Activated T-cell treated with anti-CD3 and anti-CD28 coated beads, Interleukin-2, amount 50 U/mL, for 4 hours (primary cell): Measurements from ENCODE around the gene RAB33B. TPM values are rescaled to one million over a fixed set of nuclear protein-coding genes. Genes with fewer than 3 reads are reported as not detected.
"Not testable (repeated sequence)": the region's sequence is repeated elsewhere in the genome, so short reads cannot be mapped to it uniquely, and the experiment has no call there.

Experiments used
- ATAC-seq, 2 donors: fragments of 200-7000 bp; cut with Tn5 transposase; one replicate each; pipeline ENCODE4 v1.10.0; 2021
- DNase-seq: peaks from one replicate; pipeline ENCODE4 v3.0.0-alpha.2; 2020
- H3K27me3 Mint-ChIP-seq: one replicate; pipeline ENCODE4 v1.8.0; 2021; ENCODE audit warnings: low read depth, mixed read lengths
- H3K36me3 Mint-ChIP-seq: one replicate; pipeline ENCODE4 v1.8.0; 2022; ENCODE audit warnings: mixed read lengths; ENCODE audit not compliant: insufficient read depth
- H3K4me1 Mint-ChIP-seq: one replicate; pipeline ENCODE4 v1.8.0; 2021; ENCODE audit warnings: low read depth, mixed read lengths
- H3K4me3 Mint-ChIP-seq: one replicate; pipeline ENCODE4 v1.8.0; 2021; ENCODE audit warnings: mild to moderate bottlenecking, moderate library complexity, mixed read lengths
- H3K9me3 Mint-ChIP-seq: one replicate; pipeline ENCODE4 v1.8.0; 2021; ENCODE audit warnings: mixed read lengths
- total RNA-seq, 3 donors: library from RNA; stranded (reverse); gene quantifications; one replicate each; pipeline ENCODE4 v1.2.1, GENCODE V29; 2021

Gene RAB33B
- 1 to 10 TPM; 5.1 to 5.6 (median 5.5) TPM for total RNA-seq

DNA sequence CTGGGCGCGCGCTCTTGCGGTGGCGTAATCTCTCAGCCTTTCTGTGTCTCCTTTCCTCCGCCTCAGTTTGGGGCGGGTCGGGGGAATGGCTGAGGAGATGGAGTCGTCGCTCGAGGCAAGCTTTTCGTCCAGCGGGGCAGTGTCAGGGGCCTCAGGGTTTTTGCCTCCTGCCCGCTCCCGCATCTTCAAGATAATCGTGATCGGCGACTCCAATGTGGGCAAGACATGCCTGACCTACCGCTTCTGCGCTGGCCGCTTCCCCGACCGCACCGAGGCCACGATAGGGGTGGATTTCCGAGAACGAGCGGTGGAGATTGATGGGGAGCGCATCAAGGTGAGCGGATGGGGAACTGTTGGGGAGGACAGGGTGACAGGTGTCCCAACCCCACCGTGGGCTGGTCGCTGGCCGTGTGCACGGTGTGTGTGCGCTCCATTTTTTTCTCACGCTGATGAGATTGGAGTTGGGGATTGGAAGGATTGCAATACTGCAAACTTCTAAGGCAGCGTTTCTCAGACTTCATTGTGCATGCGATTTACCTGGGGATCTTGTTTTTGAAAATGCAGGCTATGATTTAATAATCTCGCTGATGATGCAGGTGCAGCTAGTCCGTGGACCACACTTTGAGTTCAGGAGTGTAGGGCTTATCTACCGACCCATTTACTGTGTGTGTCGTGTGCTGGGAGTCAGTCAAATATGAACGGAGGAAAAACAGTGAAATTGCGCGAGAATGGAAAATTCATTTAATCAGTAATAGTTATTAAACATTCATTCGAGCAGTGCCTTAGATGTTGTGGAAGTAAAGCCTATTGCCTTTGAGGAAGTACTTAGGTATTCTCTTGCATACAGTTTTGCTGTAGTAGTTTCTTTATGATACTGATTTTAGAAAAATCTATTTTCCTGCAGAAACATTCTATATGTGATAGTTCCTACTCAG is at the start of gene RAB33B:
Gene RAB33B, plus strand, starts transcription at position 11 of the 935 bp plus-strand sequence. Its CDS starts 75 bp downstream, at position 86.
- no peaks in the 10 kb centered on the region for H3K9me3 Mint-ChIP-seq
- H3K36me3 Mint-ChIP-seq = peaks cover 6% of the 10 kb centered on the region
- peak within 1 kb of the TSS; percentile 98 for H3K4me3 Mint-ChIP-seq
- H3K4me1 Mint-ChIP-seq = peaks cover 66% of the 10 kb centered on the region
- no peak for DNase-seq
- H3K27me3 Mint-ChIP-seq = no peaks in the 10 kb centered on the region
- peak; percentile 0 to 1 for ATAC-seq

DNA sequence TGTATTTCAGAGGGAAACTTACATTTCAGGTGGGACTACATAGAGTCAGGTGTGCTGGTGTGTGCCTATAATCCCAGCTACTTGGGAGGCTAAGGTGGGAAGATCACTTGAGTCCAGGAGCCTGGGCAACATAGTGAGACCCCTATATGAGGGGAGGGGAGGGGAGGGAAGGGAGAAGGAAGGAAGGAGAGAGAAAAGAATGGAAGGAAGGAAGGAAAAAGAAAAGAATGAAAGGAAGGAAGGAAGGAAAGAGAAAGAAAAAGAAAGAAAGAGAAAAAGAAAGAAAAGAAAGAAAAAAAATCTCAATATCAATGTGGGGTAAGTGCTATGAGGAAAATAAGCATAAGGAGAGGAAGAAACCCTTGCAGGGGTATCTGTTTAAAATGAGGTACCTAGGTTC is 43.6 kb upstream of the RAB33B start:
- no peak for DNase-seq
- Mint-ChIP-seq H3K4me3 (no peak overlapping the region), H3K4me1 (no peaks in the 10 kb centered on the region), H3K27me3 (no peaks in the 10 kb centered on the region), H3K36me3 (peaks cover 48% of the 10 kb centered on the region), H3K9me3 (peaks cover 4% of the 10 kb centered on the region)
- no peak for ATAC-seq

DNA sequence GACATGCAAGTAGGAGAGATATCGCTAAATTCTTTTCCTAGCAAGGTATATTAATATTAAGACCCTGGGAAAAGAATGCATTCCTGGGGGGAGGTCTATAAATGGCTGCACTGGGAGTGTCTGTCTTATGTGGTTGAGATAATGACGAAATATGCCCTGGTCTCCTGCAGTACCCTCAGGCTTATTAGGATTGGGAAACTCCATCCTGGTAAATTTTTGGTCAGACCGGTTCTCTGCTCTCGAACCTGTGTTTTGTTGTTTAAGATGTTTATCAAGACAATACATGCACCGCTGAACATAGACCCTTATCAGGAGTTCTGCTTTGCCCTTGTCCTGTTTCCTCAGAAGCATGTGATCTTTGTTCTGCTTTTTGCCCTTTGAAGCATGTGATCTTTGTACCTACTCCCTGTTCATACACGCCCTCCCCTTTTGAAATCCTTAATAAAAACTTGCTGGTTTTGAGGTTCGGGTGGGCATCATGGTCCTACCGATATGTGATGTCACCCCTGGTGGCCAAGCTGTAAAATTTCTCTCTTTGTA is 39.2 kb upstream of the RAB33B start:
- ATAC-seq, H3K9me3 Mint-ChIP-seq, DNase-seq, H3K4me3 Mint-ChIP-seq, H3K27me3 Mint-ChIP-seq: not testable (repeated sequence)
- Mint-ChIP-seq H3K4me1 (peaks cover 12% of the 10 kb centered on the region), H3K36me3 (peaks cover 29% of the 10 kb centered on the region)

DNA sequence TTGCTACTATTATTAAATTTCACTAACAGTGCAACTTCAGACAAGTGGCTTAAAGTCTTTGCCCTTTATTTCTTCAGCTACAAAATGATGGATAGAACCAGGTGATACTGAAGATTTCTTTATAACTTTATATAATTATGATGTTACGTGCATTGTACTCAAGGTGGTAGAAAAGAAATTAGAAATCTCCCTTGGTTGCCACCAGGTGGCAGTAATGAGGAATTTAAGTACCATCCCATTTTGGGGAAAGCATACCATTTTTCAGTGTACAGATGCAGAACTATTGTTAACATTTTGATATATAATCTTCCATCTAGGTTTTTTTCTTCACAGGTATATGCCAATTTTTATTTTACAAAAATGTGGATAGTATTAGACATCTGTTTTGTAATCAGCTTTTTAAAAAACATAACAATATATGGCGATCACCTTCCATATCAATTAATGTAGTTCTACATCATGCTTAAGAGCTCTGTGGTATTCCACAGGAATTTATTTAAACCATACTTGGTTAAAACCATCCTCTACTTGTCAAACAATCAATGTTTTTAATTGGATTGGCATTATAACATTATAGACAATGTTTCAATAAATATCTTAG is 37.7 kb upstream of the RAB33B start:
- Mint-ChIP-seq H3K27me3 (no peaks in the 10 kb centered on the region), H3K36me3 (peaks cover 30% of the 10 kb centered on the region), H3K4me3 (no peak overlapping the region), H3K9me3 (peaks cover 4% of the 10 kb centered on the region), H3K4me1 (peaks cover 13% of the 10 kb centered on the region)
- peak in 1 of 2 donors; percentile 52 for ATAC-seq
- DNase-seq = no peak

DNA sequence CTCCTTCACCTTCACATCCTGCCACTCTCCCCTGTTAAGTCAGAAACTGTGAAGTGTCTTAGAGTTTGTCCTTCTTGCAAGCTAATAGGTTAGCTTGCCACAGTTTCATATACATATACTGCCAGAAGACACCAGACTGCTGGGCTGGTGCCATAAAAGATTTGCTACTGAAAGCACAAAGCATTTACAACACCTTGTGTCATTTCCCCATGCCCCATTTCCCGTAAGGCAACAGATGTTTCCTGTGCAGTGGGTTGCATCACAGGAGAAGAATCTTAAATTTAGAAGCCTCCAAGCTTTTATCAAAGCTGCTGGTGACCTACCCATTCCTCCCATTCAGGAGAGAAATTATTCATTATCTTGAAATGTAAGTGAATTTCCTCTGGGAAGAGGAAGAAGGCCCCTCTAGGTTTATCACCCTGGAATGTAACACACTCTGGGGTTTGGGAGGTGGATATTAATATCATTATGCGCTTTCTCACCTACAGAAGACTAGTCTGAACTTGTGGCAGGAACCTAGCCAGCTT is 34.5 kb upstream of the RAB33B start:
- Mint-ChIP-seq H3K4me3 (no peak overlapping the region), H3K4me1 (peaks cover 13% of the 10 kb centered on the region), H3K36me3 (peaks cover 17% of the 10 kb centered on the region), H3K27me3 (no peaks in the 10 kb centered on the region), H3K9me3 (peaks cover 5% of the 10 kb centered on the region)
- ATAC-seq = no peak
- no peak for DNase-seq

DNA sequence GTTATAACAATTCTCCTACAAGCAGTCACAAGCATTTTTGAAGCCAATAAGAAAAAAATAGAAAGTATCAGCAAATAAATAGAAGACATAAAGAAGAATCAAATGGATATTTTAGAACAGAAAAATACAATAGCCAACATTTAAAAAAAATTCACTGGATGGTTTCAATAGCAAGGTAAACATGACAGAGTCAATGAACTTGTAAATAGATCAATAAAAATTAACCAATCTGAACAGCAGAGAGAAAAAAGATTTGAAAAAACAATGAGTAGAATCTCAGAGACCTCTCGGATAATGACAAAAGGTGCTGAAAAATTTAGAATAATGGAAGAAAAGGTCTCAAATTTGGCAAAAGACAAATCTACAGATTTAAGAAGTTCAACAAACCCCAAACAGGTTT is 33.3 kb upstream of the RAB33B start:
- no peak for ATAC-seq
- Mint-ChIP-seq H3K4me1 (peaks cover 13% of the 10 kb centered on the region), H3K4me3 (no peak overlapping the region), H3K27me3 (no peaks in the 10 kb centered on the region), H3K36me3 (peaks cover 10% of the 10 kb centered on the region), H3K9me3 (peaks cover 4% of the 10 kb centered on the region)
- no peak for DNase-seq

DNA sequence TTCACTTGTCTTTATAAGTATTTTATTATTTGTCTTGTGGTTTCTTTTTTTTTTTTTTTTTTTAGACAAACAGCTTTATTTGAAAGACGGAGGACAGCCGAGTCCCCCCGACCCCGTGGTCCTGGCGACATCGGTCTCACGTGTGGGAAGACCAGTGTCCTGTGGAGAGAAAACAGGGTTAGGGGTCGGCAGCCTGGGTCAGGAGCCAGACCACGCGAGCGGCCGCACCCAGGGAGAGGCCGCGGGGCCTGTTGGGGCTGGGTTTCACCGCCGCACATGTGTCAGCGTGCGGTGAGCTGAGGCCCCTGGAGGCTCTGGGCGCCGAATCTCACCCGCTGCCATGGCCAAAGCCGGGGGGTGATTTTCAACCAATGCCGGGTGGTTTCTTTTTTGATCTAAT is 17.8 kb upstream of the RAB33B start:
- ATAC-seq (no peak), DNase-seq (no peak)
- no peak overlapping the region for H3K4me3 Mint-ChIP-seq
- H3K36me3 Mint-ChIP-seq = peaks cover 51% of the 10 kb centered on the region
- H3K27me3 Mint-ChIP-seq = no peaks in the 10 kb centered on the region
- H3K9me3 Mint-ChIP-seq = peaks cover 22% of the 10 kb centered on the region
- H3K4me1 Mint-ChIP-seq = peaks cover 9% of the 10 kb centered on the region

DNA sequence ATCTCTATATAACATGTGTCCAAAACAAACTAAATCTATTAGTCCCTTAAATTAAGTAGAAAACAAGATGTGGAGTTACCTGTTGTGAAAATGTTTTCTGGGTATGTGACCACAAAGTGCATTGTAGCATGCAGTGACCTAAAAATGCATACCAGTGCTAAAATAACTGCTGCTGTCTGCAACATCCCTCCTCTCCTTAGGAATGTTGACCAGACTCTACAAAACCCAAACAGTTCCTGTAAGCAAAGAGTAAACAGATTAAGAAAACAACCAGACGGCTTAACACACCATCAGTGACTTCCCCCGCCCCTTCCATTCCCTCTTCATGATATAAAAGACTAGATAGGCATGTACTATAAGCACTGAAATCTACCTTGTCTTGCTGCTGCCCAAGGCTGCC is 15.8 kb upstream of the RAB33B start:
- Mint-ChIP-seq H3K27me3 (no peaks in the 10 kb centered on the region), H3K9me3 (peaks cover 22% of the 10 kb centered on the region), H3K4me1 (peaks cover 9% of the 10 kb centered on the region), H3K4me3 (no peak overlapping the region), H3K36me3 (peaks cover 43% of the 10 kb centered on the region)
- DNase-seq (no peak), ATAC-seq (no peak)

DNA sequence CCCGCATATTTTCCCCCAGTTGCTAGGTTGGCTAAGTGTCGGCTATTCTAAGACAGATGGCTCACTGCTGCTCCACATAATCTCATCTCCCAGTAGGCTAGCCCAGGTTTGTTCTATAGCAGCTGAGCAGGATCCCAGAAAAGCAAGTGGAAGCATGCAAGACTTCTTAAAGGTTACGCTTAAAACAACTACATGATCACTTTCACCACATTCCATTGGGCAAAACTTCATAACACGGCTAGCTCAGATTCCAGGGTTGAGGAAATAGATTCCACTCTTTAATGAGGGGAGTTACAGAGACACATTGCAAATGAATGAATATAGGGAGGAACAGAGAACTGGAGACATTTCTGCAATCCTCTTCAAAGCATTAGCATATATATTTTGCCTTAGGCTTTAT is 12.9 kb upstream of the RAB33B start:
- DNase-seq (no peak), ATAC-seq (no peak)
- H3K9me3 Mint-ChIP-seq = peaks cover 22% of the 10 kb centered on the region
- H3K36me3 Mint-ChIP-seq = peaks cover 36% of the 10 kb centered on the region
- H3K4me1 Mint-ChIP-seq = peaks cover 4% of the 10 kb centered on the region
- H3K4me3 Mint-ChIP-seq = no peak overlapping the region
- no peaks in the 10 kb centered on the region for H3K27me3 Mint-ChIP-seq

DNA sequence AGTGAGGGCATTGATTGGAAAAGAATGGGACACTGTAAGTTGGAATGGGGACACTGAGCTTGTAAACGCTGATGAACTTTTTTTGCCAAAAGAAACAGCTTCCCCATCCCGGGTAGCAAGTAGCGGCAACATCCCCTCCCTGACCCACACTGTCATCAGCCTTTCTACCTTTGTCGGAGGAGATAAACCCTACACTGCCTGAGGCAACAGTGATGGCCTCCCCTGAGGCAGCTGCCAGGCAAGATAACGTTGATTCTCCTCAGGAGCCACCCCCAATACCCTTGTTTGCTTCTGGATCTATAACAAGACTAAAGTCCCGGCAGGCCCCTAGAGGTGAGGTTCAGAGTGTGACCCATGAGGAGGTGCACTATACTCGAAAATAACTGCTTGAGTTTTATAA is 10.3 kb upstream of the RAB33B start:
- no peaks in the 10 kb centered on the region for H3K4me1 Mint-ChIP-seq
- H3K36me3 Mint-ChIP-seq = peaks cover 18% of the 10 kb centered on the region
- H3K9me3 Mint-ChIP-seq = peaks cover 12% of the 10 kb centered on the region
- no peak overlapping the region for H3K4me3 Mint-ChIP-seq
- no peak for DNase-seq
- no peak for ATAC-seq
- no peaks in the 10 kb centered on the region for H3K27me3 Mint-ChIP-seq

DNA sequence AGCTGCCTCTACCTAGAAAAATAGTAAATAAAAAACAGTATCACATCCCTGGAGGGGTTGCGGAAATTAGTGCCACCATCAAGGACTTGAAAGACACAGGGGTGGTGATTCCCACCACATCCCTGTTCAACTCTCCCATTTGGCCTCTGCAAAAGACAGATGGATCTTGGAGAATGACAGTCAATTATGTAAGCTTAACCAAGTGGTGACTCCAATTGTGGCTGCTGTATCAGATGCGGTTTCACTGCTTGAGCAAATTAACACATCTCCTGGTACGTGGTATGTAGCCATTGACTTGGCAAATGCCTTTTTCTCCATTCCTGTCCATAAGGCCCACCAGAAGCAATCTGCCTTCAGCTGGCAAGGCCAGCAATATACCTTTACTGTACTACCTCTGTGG is 9.0 kb upstream of the RAB33B start:
- H3K36me3 Mint-ChIP-seq = peaks cover 10% of the 10 kb centered on the region
- H3K4me1 Mint-ChIP-seq, H3K27me3 Mint-ChIP-seq, H3K9me3 Mint-ChIP-seq, H3K4me3 Mint-ChIP-seq, ATAC-seq, DNase-seq: not testable (repeated sequence)

DNA sequence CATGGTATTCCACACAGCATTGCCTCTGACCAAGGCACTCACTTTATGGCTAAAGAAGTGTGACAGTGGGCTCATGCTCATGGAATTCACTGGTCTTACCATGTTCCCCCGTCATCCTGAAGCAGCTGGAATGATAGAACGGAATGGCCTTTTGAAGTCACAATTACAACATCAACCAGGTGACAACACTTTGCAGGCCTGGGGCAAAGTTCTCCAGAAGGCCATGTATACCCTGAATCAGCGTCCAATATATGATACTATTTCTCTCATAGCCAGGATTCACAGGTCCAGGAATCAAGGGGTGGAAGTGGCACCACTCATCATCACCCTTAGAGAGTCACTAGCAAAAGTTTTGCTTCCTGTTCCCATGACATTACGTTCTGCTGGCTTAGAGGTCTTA is 6.8 kb upstream of the RAB33B start:
- not testable (repeated sequence) for DNase-seq, H3K4me1 Mint-ChIP-seq, H3K36me3 Mint-ChIP-seq, H3K27me3 Mint-ChIP-seq, H3K9me3 Mint-ChIP-seq, H3K4me3 Mint-ChIP-seq, ATAC-seq

DNA sequence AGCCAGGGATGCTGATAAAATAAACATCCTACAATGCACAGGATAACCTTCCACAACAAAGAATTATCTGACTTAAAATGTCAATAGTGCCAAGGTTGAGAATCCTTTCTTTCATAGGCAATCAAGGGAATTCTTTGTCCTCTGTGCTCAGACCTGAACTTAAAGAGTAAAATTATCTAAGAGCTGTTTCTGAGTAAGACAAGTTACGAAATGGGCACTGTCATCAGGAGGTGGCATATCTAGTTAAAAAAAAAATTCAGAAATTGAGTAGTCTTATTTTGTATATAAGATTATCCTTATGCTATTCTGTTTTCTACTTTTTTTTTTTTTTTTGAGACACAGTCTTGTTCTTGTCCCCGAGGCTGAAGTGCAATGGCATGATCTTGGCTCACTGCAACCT is 3.3 kb upstream of the RAB33B start:
- Mint-ChIP-seq H3K4me3 (no peak overlapping the region), H3K36me3 (no peaks in the 10 kb centered on the region), H3K9me3 (no peaks in the 10 kb centered on the region), H3K27me3 (no peaks in the 10 kb centered on the region), H3K4me1 (peaks cover 29% of the 10 kb centered on the region)
- DNase-seq (no peak), ATAC-seq (no peak)

DNA sequence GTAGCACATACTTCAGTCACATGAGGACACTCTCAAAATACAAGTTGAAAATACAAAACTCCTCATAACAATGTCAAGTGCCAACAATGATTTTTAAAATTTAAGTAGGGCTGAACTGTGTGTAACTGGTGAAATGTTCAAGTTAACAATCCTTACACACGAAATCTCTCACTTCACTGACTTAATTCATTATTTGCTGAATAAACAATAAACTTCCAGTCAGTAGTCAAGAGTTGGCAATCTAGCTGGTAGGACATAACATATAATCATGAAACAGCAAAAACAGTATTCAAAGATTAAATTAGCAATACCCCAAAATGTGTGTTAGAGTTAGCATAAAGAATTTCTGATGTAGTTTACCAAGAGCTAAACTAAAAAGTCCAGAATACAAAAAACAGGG is 1.9 kb upstream of the RAB33B start:
- Mint-ChIP-seq H3K27me3 (no peaks in the 10 kb centered on the region), H3K36me3 (no peaks in the 10 kb centered on the region), H3K9me3 (no peaks in the 10 kb centered on the region), H3K4me1 (peaks cover 44% of the 10 kb centered on the region), H3K4me3 (peak overlapping the region; percentile 11)
- ATAC-seq (no peak), DNase-seq (no peak)
